KMS-11 (cell line): ENCODE results near the gene CTAG2.
"Not testable (repeated sequence)": the region's sequence is repeated elsewhere in the genome, so short reads cannot be mapped to it uniquely, and the experiment has no call there.

Experiments used
- H2AFZ ChIP-seq: fragments of 200-600 bp; sonication (generic); 2 replicates; pipeline ENCODE4 v1.6.1; 2016; ENCODE audit warnings: antibody characterized with exemption, mixed run types, low read depth
- H3K27ac ChIP-seq: fragments of 200-600 bp; sonication (generic); 2 replicates; pipeline ENCODE4 v1.6.1; 2016; ENCODE audit warnings: mild to moderate bottlenecking, mixed run types
- H3K27me3 ChIP-seq: fragments of 200-600 bp; sonication (generic); 2 replicates; pipeline ENCODE4 v1.6.1; 2017; ENCODE audit warnings: mild to moderate bottlenecking, low read depth, mixed run types, moderate library complexity; ENCODE audit not compliant: insufficient read depth
- H3K36me3 ChIP-seq: fragments of 200-600 bp; sonication (generic); 2 replicates; pipeline ENCODE4 v1.6.1; 2017; ENCODE audit warnings: mild to moderate bottlenecking, mixed run types; ENCODE audit not compliant: insufficient read depth
- H3K4me1 ChIP-seq: fragments of 200-600 bp; sonication (generic); 2 replicates; pipeline ENCODE4 v1.6.1; 2016; ENCODE audit warnings: mild to moderate bottlenecking, low read depth, mixed run types; ENCODE audit not compliant: poor library complexity, severe bottlenecking
- H3K4me2 ChIP-seq: fragments of 200-600 bp; sonication (generic); 2 replicates; pipeline ENCODE4 v1.7.0; 2016; ENCODE audit warnings: mild to moderate bottlenecking, mixed run types
- H3K4me3 ChIP-seq: fragments of 200-600 bp; sonication (generic); IDR thresholded peaks from 2 replicates; pipeline ENCODE4 v1.6.1; 2017; ENCODE audit warnings: low read depth, low read length, mixed read lengths; ENCODE audit not compliant: insufficient read depth
- H3K79me2 ChIP-seq: fragments of 200-600 bp; sonication (generic); 2 replicates; pipeline ENCODE4 v1.6.1; 2016; ENCODE audit warnings: low read depth, mixed run types; ENCODE audit not compliant: insufficient read depth
- H3K9ac ChIP-seq: fragments of 200-600 bp; sonication (generic); 2 replicates; pipeline ENCODE4 v1.6.1; 2016; ENCODE audit warnings: mild to moderate bottlenecking, mixed run types
- H4K20me1 ChIP-seq: fragments of 200-600 bp; sonication (generic); 2 replicates; pipeline ENCODE4 v1.6.1; 2016; ENCODE audit warnings: mild to moderate bottlenecking, mixed run types; ENCODE audit not compliant: insufficient read depth
- CTCF ChIP-seq: fragments of 200-600 bp; sonication (generic); conservative IDR thresholded peaks from 2 replicates; pipeline ENCODE4 v1.6.1; 2017; ENCODE audit warnings: low read depth, mild to moderate bottlenecking, antibody characterized with exemption, low read length, moderate library complexity, mixed read lengths

Gene CTAG2

DNA sequence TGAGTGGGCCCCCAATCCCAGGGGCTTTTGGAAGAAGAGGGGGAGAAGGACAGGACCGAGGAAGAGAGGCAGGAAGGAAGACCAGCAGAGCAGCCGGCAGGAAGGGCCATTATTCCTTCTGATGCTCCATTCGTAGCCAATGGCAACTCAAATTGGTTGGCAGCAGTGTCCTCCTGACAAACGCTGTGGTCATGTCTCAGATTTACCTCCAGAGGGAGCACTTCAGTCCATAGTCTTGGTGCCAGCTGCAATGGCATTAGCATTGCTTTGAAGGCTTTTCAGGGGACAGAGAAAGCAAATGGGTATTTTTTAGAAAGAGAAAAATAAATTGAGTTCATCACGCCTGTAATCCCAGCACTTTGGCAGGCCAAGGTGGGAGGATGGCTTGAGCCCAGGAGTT is 24.4 kb downstream of the CTAG2 start:
- not testable (repeated sequence) for H3K27me3 ChIP-seq, H3K4me2 ChIP-seq

GRCh38 chrX:154620767-154621414 is 32.5 kb downstream of the CTAG2 start:
- H3K79me2 ChIP-seq, H3K36me3 ChIP-seq, H3K4me2 ChIP-seq, H3K27ac ChIP-seq, H3K4me1 ChIP-seq, H4K20me1 ChIP-seq, H3K27me3 ChIP-seq, H3K4me3 ChIP-seq, H2AFZ ChIP-seq, H3K9ac ChIP-seq: not testable (repeated sequence)

More for the DNA sequence above, 24.4 kb downstream of the CTAG2 start:
- not testable (repeated sequence) for H3K79me2 ChIP-seq, H3K27ac ChIP-seq, H3K9ac ChIP-seq, H3K4me3 ChIP-seq, H3K36me3 ChIP-seq, H3K4me1 ChIP-seq, H4K20me1 ChIP-seq, H2AFZ ChIP-seq

DNA sequence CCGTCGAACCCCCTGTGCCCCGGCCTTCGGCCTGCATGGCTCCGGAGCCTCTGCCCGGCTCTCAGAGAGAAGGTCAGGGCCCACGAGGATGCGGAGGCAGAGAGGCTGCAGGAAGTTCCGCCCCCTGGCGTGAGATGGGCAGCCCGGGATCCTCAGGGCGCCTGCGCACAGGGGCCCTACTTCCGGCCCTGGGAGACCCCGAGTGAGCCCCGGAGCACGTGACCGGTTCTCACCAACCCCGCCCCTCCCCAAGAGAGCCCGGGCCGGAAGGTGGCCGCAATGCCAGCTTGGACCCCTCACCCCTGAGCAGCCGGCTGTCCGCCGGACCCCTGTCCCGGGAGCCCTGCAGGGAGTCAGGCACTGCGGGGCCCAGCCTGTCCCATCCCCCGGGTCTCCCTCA is 34.2 kb downstream of the CTAG2 start, which contains the start of gene CTAG1B:
Gene CTAG1B, minus strand, starts transcription at position 101 of the 400 bp plus-strand sequence. Its CDS starts 64 bp downstream, at position 37.
- H3K4me1 ChIP-seq, H3K36me3 ChIP-seq, H3K27ac ChIP-seq, H3K79me2 ChIP-seq, H3K9ac ChIP-seq, H3K4me3 ChIP-seq, H2AFZ ChIP-seq, H3K27me3 ChIP-seq, H4K20me1 ChIP-seq, H3K4me2 ChIP-seq: not testable (repeated sequence)

DNA sequence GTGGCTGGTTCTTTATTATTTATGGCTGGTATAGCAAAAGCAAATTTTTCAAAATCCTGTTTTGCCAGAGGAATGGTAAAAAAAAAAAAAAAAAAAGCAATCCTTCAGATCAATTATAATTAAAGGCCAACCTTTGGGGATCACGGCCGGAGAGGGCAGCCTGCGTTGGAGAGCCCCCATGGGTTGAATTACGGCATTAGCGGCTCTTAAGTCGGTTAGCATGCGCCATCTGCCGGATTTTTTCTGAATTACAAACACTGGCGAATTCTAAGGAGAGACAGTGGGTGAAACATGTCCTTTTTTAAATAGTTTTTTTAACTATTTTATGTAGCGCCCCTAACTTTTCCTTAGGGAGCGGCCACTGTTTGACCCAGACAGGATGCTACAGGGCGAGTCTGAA is 39.8 kb downstream of the CTAG2 start:
- H3K36me3 ChIP-seq, H3K9ac ChIP-seq, H3K4me1 ChIP-seq, H3K4me3 ChIP-seq, H3K27me3 ChIP-seq, H3K79me2 ChIP-seq, H3K4me2 ChIP-seq, H3K27ac ChIP-seq, H4K20me1 ChIP-seq, H2AFZ ChIP-seq: not testable (repeated sequence)

GRCh38 chrX:154611146-154611545 is 42.2 kb downstream of the CTAG2 start:
- H3K79me2 ChIP-seq, H3K4me3 ChIP-seq, H3K4me1 ChIP-seq, H4K20me1 ChIP-seq, H3K27ac ChIP-seq, H3K9ac ChIP-seq, H3K36me3 ChIP-seq, H3K27me3 ChIP-seq, H2AFZ ChIP-seq, H3K4me2 ChIP-seq: not testable (repeated sequence)

GRCh38 chrX:154608823-154609222 is 44.6 kb downstream of the CTAG2 start:
- H3K79me2 ChIP-seq, H2AFZ ChIP-seq, H3K27ac ChIP-seq, H3K36me3 ChIP-seq, H3K27me3 ChIP-seq, H3K4me1 ChIP-seq, H4K20me1 ChIP-seq, H3K4me2 ChIP-seq, H3K4me3 ChIP-seq, H3K9ac ChIP-seq: not testable (repeated sequence)

- H3K4me1 ChIP-seq, H3K4me3 ChIP-seq, H2AFZ ChIP-seq, H3K27ac ChIP-seq, H3K9ac ChIP-seq, H3K79me2 ChIP-seq, H3K27me3 ChIP-seq, H3K36me3 ChIP-seq, H3K4me2 ChIP-seq, H4K20me1 ChIP-seq: not testable (repeated sequence)
Measured at GRCh38 chrX:154607976-154608375, 45.4 kb downstream of the CTAG2 start.

GRCh38 chrX:154607370-154607769 is 46.0 kb downstream of the CTAG2 start:
- Histone ChIP-seq H3K4me3 (no peak overlapping the region), H3K9ac (no peak overlapping the region), H3K4me1 (no peaks in the 10 kb centered on the region), H3K27ac (no peak overlapping the region), H3K27me3 (no peaks in the 10 kb centered on the region), H3K4me2 (no peak overlapping the region), H4K20me1 (no peaks in the 10 kb centered on the region), H2AFZ (no peak overlapping the region), H3K36me3 (no peaks in the 10 kb centered on the region), H3K79me2 (no peaks in the 10 kb centered on the region)
- no peak for TF ChIP-seq CTCF
